Neural cell (in vitro differentiated cells): ENCODE data around the gene IGSF11. TPM values are rescaled to one million over a fixed set of nuclear protein-coding genes. Genes with fewer than 3 reads are reported as not detected.

Experiments used
- H2AFZ ChIP-seq: fragments of 200-600, 300-800 bp; sonication (generic), shearing (Covaris generic); 2 replicates; pipeline ENCODE4 v1.6.0; 2014; ENCODE audit warnings: low read depth, mild to moderate bottlenecking, antibody characterized with exemption, low read length, moderate library complexity
- H3F3A ChIP-seq: fragments of 200-600 bp; shearing (Covaris generic); 2 replicates; pipeline ENCODE4 v1.6.1; 2016; ENCODE audit warnings: mild to moderate bottlenecking, moderate library complexity, mixed read lengths, antibody characterized with exemption, low read length; ENCODE audit not compliant: insufficient read depth, poor library complexity, severe bottlenecking
- H3K27ac ChIP-seq: fragments of 200-600, 300-800 bp; sonication (generic), shearing (Covaris generic); 2 replicates; pipeline ENCODE4 v1.5.1; 2014; ENCODE audit warnings: mild to moderate bottlenecking, low read length, moderate library complexity
- H3K27me3 ChIP-seq: fragments of 300-800, 200-600 bp; sonication (generic), shearing (Covaris generic); 2 replicates; pipeline ENCODE4 v1.6.0; 2014; ENCODE audit warnings: mild to moderate bottlenecking, low read depth, low read length, moderate library complexity; ENCODE audit not compliant: insufficient read depth
- H3K36me3 ChIP-seq: fragments of 300-800, 200-600 bp; sonication (generic), shearing (Covaris generic); 2 replicates; pipeline ENCODE4 v1.5.1; 2014; ENCODE audit warnings: mild to moderate bottlenecking, antibody characterized with exemption, low read length, moderate library complexity; ENCODE audit not compliant: insufficient read depth
- H3K4me2 ChIP-seq: fragments of 300-800, 200-600 bp; sonication (generic), shearing (Covaris generic); 2 replicates; pipeline ENCODE4 v1.6.0; 2014; ENCODE audit warnings: mild to moderate bottlenecking, low read length
- H3K4me3 ChIP-seq: fragments of 300-800, 200-600 bp; sonication (generic), shearing (Covaris generic); 2 replicates; pipeline ENCODE4 v1.5.1; 2014; ENCODE audit warnings: mild to moderate bottlenecking, low read length, moderate library complexity
- H3K79me2 ChIP-seq: fragments of 200-600 bp; shearing (Covaris generic); replicated peaks from 2 replicates; pipeline ENCODE4 v1.6.0; 2014; ENCODE audit warnings: mild to moderate bottlenecking, low read length, moderate library complexity; ENCODE audit not compliant: insufficient read depth
- H3K9ac ChIP-seq: fragments of 300-800, 200-600 bp; sonication (generic), shearing (Covaris generic); 2 replicates; pipeline ENCODE4 v1.6.1; 2016; ENCODE audit warnings: mild to moderate bottlenecking, low read length, mixed read lengths
- H3K9me2 ChIP-seq: fragments of 200-600 bp; shearing (Covaris generic); 2 replicates; pipeline ENCODE4 v1.6.1; 2016; ENCODE audit warnings: mild to moderate bottlenecking, low read length, mixed read lengths; ENCODE audit not compliant: insufficient read depth
- H3K9me3 ChIP-seq: fragments of 200-600, 300-800 bp; sonication (generic), shearing (Covaris generic); 2 replicates; pipeline ENCODE4 v1.6.1; 2016; ENCODE audit warnings: mild to moderate bottlenecking, mixed run types, low read length, moderate library complexity, mixed read lengths
- H4K20me1 ChIP-seq: fragments of 200-600 bp; shearing (Covaris generic); 2 replicates; pipeline ENCODE4 v1.6.1; 2016; ENCODE audit warnings: mild to moderate bottlenecking, mixed run types; ENCODE audit not compliant: insufficient read depth
- EP300 ChIP-seq: fragments of 450-650 bp; conservative IDR thresholded peaks from 2 replicates; pipeline ENCODE4 v1.6.1; 2014; ENCODE audit warnings: antibody characterized with exemption, mild to moderate bottlenecking, moderate library complexity; ENCODE audit not compliant: poor library complexity, severe bottlenecking
- EZH2 ChIP-seq: fragments of 200-600, 300-800 bp; shearing (Covaris generic), sonication (generic); IDR thresholded peaks from 2 replicates; pipeline ENCODE4 v1.6.1; 2014; ENCODE audit warnings: antibody characterized with exemption, low read length, borderline replicate concordance, mild to moderate bottlenecking; ENCODE audit not compliant: insufficient read depth, poor library complexity, severe bottlenecking
- MXI1 ChIP-seq: fragments of 450-650 bp; conservative IDR thresholded peaks from 2 replicates; pipeline ENCODE4 v1.6.1; 2014; ENCODE audit warnings: antibody characterized with exemption, mild to moderate bottlenecking; ENCODE audit not compliant: poor library complexity, severe bottlenecking
- POLR2AphosphoS5 ChIP-seq: IDR thresholded peaks from 2 replicates; pipeline ENCODE4 v1.6.1; 2012
- RAD21 ChIP-seq: fragments of 450-650 bp; conservative IDR thresholded peaks from 2 replicates; pipeline ENCODE4 v1.6.1; 2014; ENCODE audit warnings: antibody characterized with exemption, mild to moderate bottlenecking, moderate library complexity
- SMC3 ChIP-seq: fragments of 450-650 bp; conservative IDR thresholded peaks from 2 replicates; pipeline ENCODE4 v1.6.1; 2014; ENCODE audit warnings: antibody characterized with exemption, mild to moderate bottlenecking, moderate library complexity; ENCODE audit not compliant: poor library complexity
- TAF1 ChIP-seq: IDR thresholded peaks from 2 replicates; pipeline ENCODE4 v1.6.1; 2012; ENCODE audit warnings: low read depth
- polyA plus RNA-seq: library from polyadenylated mRNA; depleted of rRNA; stranded (reverse); fragments of >200 nt; gene quantifications from 2 replicates; pipeline ENCODE4 v1.2.3, GENCODE V29; 2014
- TF ChIP-seq, protein P1 (sequence below): IDR thresholded peaks from 2 replicates; pipeline ENCODE4 v1.6.1; 2012; ENCODE audit warnings: borderline replicate concordance
- TF ChIP-seq, protein P2 (sequence below): fragments of 450-650 bp; IDR thresholded peaks from 2 replicates; pipeline ENCODE4 v1.5.1; 2014; ENCODE audit warnings: antibody characterized with exemption, mild to moderate bottlenecking, moderate library complexity; ENCODE audit not compliant: poor library complexity, severe bottlenecking

The IGSF11 gene
- polyA plus RNA-seq, 1 donor from 2014 or later, result 1.2 TPM

DNA sequence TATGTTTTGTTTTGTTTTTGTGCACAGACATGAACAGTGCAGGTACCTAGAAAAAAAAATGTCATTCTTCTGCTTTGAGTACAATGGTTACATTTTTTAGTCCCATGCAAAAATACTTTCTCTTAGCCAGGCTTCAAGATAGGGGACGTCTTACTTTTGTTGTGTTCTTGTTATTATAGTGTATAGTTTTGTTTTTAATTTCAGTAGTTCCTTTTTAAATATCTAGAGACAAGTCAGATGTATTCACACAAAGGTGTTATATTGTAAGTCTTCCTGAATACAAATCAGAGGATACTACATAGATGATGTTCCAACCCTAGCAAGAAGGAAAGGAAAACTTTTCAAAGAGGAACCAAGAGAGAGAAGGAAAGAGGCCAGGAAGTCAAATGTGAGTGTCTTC lies 28.8 kb upstream of the IGSF11 start:
- Histone ChIP-seq H3K27me3 (no peaks in the 10 kb centered on the region), H3K79me2 (no peaks in the 10 kb centered on the region), H3K9me3 (no peaks in the 10 kb centered on the region), H2AFZ (no peak overlapping the region), H3K27ac (no peak overlapping the region), H4K20me1 (no peaks in the 10 kb centered on the region), H3K4me2 (no peak overlapping the region), H3K9ac (no peak overlapping the region), H3K9me2 (no peaks in the 10 kb centered on the region), H3F3A (no peaks in the 10 kb centered on the region), H3K4me3 (no peak overlapping the region), H3K36me3 (no peaks in the 10 kb centered on the region)
- TF ChIP-seq SMC3 (no peak), EP300 (no peak), RAD21 (no peak), MXI1 (no peak), EZH2 (no peak)
- TF ChIP-seq, protein P1, sequence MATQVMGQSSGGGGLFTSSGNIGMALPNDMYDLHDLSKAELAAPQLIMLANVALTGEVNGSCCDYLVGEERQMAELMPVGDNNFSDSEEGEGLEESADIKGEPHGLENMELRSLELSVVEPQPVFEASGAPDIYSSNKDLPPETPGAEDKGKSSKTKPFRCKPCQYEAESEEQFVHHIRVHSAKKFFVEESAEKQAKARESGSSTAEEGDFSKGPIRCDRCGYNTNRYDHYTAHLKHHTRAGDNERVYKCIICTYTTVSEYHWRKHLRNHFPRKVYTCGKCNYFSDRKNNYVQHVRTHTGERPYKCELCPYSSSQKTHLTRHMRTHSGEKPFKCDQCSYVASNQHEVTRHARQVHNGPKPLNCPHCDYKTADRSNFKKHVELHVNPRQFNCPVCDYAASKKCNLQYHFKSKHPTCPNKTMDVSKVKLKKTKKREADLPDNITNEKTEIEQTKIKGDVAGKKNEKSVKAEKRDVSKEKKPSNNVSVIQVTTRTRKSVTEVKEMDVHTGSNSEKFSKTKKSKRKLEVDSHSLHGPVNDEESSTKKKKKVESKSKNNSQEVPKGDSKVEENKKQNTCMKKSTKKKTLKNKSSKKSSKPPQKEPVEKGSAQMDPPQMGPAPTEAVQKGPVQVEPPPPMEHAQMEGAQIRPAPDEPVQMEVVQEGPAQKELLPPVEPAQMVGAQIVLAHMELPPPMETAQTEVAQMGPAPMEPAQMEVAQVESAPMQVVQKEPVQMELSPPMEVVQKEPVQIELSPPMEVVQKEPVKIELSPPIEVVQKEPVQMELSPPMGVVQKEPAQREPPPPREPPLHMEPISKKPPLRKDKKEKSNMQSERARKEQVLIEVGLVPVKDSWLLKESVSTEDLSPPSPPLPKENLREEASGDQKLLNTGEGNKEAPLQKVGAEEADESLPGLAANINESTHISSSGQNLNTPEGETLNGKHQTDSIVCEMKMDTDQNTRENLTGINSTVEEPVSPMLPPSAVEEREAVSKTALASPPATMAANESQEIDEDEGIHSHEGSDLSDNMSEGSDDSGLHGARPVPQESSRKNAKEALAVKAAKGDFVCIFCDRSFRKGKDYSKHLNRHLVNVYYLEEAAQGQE, result no peak

DNA sequence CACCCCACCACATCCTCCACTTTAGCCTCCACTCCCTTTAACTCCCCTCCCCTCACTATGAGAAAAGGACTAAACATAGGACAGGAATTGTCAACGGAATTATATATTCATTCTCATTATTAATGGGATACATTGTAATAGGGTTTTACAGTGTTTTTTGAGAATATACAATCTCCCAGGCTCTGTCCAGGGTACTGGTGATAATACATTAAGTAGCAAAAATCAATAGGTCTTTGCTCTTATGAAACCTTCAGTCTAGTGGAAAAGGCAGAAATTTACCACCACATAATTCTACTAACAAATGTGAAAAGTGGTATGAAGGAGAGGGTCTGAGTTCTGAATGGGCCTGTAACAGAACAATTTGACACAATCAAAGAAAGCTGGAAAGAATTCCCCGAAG lies 28.2 kb upstream of the IGSF11 start:
- no peaks in the 10 kb centered on the region for H3F3A ChIP-seq
- H3K9me2 ChIP-seq, result no peaks in the 10 kb centered on the region
- H3K9ac ChIP-seq, result no peak overlapping the region

More for the DNA sequence above, 28.2 kb upstream of the IGSF11 start:
- H3K4me3 ChIP-seq, result no peak overlapping the region
- no peak overlapping the region for H2AFZ ChIP-seq
- H3K4me2 ChIP-seq, result no peak overlapping the region
- no peak overlapping the region for H3K27ac ChIP-seq
- no peaks in the 10 kb centered on the region for H4K20me1 ChIP-seq
- no peaks in the 10 kb centered on the region for H3K36me3 ChIP-seq
- TF ChIP-seq RAD21 (no peak), TAF1 (no peak), EP300 (no peak), EZH2 (no peak), MXI1 (no peak), POLR2AphosphoS5 (no peak), SMC3 (no peak)
- TF ChIP-seq, protein P1, result no peak
- TF ChIP-seq, protein P2, sequence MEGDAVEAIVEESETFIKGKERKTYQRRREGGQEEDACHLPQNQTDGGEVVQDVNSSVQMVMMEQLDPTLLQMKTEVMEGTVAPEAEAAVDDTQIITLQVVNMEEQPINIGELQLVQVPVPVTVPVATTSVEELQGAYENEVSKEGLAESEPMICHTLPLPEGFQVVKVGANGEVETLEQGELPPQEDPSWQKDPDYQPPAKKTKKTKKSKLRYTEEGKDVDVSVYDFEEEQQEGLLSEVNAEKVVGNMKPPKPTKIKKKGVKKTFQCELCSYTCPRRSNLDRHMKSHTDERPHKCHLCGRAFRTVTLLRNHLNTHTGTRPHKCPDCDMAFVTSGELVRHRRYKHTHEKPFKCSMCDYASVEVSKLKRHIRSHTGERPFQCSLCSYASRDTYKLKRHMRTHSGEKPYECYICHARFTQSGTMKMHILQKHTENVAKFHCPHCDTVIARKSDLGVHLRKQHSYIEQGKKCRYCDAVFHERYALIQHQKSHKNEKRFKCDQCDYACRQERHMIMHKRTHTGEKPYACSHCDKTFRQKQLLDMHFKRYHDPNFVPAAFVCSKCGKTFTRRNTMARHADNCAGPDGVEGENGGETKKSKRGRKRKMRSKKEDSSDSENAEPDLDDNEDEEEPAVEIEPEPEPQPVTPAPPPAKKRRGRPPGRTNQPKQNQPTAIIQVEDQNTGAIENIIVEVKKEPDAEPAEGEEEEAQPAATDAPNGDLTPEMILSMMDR, result no peak
- H3K9me3 ChIP-seq, result no peaks in the 10 kb centered on the region
- H3K79me2 ChIP-seq, result no peaks in the 10 kb centered on the region
- H3K27me3 ChIP-seq, result no peaks in the 10 kb centered on the region
